Breast epithelium (tissue), 4 donors: ENCODE measurements around the gene GALNT7. TPM values are rescaled to one million over a fixed set of nuclear protein-coding genes. Genes with fewer than 3 reads are reported as not detected.

Source experiments
- DNase-seq, 2 donors: peaks; one replicate each; pipeline ENCODE4 v3.0.0-alpha.2; 2019; ENCODE audit warnings: low spot score in 2 of 2
- H3K27ac ChIP-seq, 2 donors: fragments of 200-600 bp; sonication (generic) in 1 of 2; one replicate each; pipeline ENCODE4 v1.5.1; 2016 to 2019; ENCODE audit warnings: mild to moderate bottlenecking in 1 of 2
- H3K27me3 ChIP-seq, 2 donors: fragments of 200-600 bp; sonication (generic) in 1 of 2; one replicate each; pipeline versions ENCODE4 v1.5.1 to v1.6.0; 2017 to 2019; ENCODE audit warnings: control low read depth in 1 of 2, mild to moderate bottlenecking in 1 of 2
- H3K36me3 ChIP-seq: fragments of 200-600 bp; one replicate; pipeline ENCODE4 v1.5.1; 2019
- H3K4me1 ChIP-seq, 2 donors: fragments of 200-600 bp; sonication (generic); one replicate each; pipeline ENCODE4 v1.5.1; 2016 to 2019; ENCODE audit warnings: control low read depth in 1 of 2
- H3K4me3 ChIP-seq, 3 donors: fragments of 200-600 bp; sonication (generic); 1 replicate in 2 of 3; 2 replicates in 1 of 3; pipeline ENCODE4 v1.5.1; 2016 to 2019; ENCODE audit warnings: mild to moderate bottlenecking in 3 of 3, moderate library complexity in 2 of 3
- H3K9me3 ChIP-seq, 2 donors: fragments of 200-600 bp; sonication (generic) in 1 of 2; one replicate each; pipeline ENCODE4 v1.5.1; 2016 to 2019; ENCODE audit warnings: control low read depth in 1 of 2
- CTCF ChIP-seq, 3 donors: fragments of 450-650 bp; IDR thresholded peaks; one replicate each; pipeline ENCODE4 v1.5.1; 2016 to 2017; ENCODE audit warnings: antibody characterized with exemption in 3 of 3, mild to moderate bottlenecking in 3 of 3, moderate library complexity in 3 of 3
- POLR2A ChIP-seq: fragments of 450-650 bp; IDR thresholded peaks from one replicate; pipeline ENCODE4 v1.6.1; 2016; ENCODE audit warnings: antibody characterized with exemption, mild to moderate bottlenecking, moderate library complexity
- POLR2AphosphoS5 ChIP-seq, 3 donors: sonication (generic); formaldehyde crosslinking; IDR thresholded peaks; one replicate each; pipeline ENCODE4 v1.6.1; 2017; ENCODE audit warnings: antibody characterized with exemption in 3 of 3
- intact Hi-C: fragments of 100-400 bp; cut with DNase I; formaldehyde crosslinking; loops from one replicate; pipeline ENCODE4 v1.15.1; 2023; ENCODE audit warnings: low total_unique reads
- total RNA-seq, 3 donors: library from RNA; depleted of rRNA; stranded (reverse); fragments of >200 nt; gene quantifications; one replicate each; pipeline ENCODE4 v1.1.0, GENCODE V29; 2016

Gene GALNT7
- total RNA-seq, 3 donors from 2014 or later, result 10.7 to 67.2 (median 52.2) TPM

GRCh38 chr4:173282626-173283025 is 114.0 kb downstream of the GALNT7 start:
- no peak for TF ChIP-seq CTCF (IDR thresholded peaks at IDR 0.05)
- no peak for TF ChIP-seq POLR2AphosphoS5 (IDR thresholded peaks at IDR 0.05)
- no peak for TF ChIP-seq POLR2A
- Histone ChIP-seq H3K27ac (no peak overlapping the region), H3K27me3 (no peaks in the 10 kb centered on the region), H3K4me3 (no peak overlapping the region), H3K36me3 (no peaks in the 10 kb centered on the region), H3K9me3 (peaks cover 11 to 45% of the 10 kb centered on the region in 2 donors), H3K4me1 (no peaks in the 10 kb centered on the region)
- intact Hi-C loops, result no loop called here
- no peak for DNase-seq

- Histone ChIP-seq H3K9me3 (peaks cover 11 to 47% of the 10 kb centered on the region in 2 donors), H3K27ac (no peak overlapping the region), H3K27me3 (no peaks in the 10 kb centered on the region), H3K4me1 (no peaks in the 10 kb centered on the region), H3K4me3 (no peak overlapping the region), H3K36me3 (no peaks in the 10 kb centered on the region)
- no peak for DNase-seq
- intact Hi-C loops, result no loop called here
- TF ChIP-seq POLR2A (no peak), CTCF (IDR thresholded peaks at IDR 0.05) (no peak), POLR2AphosphoS5 (IDR thresholded peaks at IDR 0.05) (no peak)
Measured at GRCh38 chr4:173284463-173284862, 115.9 kb downstream of the GALNT7 start.

- no peak overlapping the region for H3K27ac ChIP-seq
- H3K4me3 ChIP-seq, result no peak overlapping the region
- intact Hi-C loops, result no loop called here
- no peaks in the 10 kb centered on the region for H3K27me3 ChIP-seq
- H3K9me3 ChIP-seq, result peaks cover 6 to 47% of the 10 kb centered on the region in 2 donors
- H3K4me1 ChIP-seq, result no peaks in the 10 kb centered on the region
- H3K36me3 ChIP-seq, result no peaks in the 10 kb centered on the region
- TF ChIP-seq POLR2AphosphoS5 (IDR thresholded peaks at IDR 0.05) (no peak), CTCF (IDR thresholded peaks at IDR 0.05) (no peak), POLR2A (no peak)
- no peak for DNase-seq
Measured at GRCh38 chr4:173287486-173287885, 118.9 kb downstream of the GALNT7 start.

GRCh38 chr4:173288296-173288695 is 119.7 kb downstream of the GALNT7 start:
- peaks cover 6 to 43% of the 10 kb centered on the region in 2 donors for H3K9me3 ChIP-seq
- TF ChIP-seq CTCF (IDR thresholded peaks at IDR 0.05), result peak in 2 of 3 donors; percentile 9 to 13
- no peak for TF ChIP-seq POLR2AphosphoS5 (IDR thresholded peaks at IDR 0.05)
- H3K4me3 ChIP-seq, result no peak overlapping the region
- no peaks in the 10 kb centered on the region for H3K27me3 ChIP-seq
- intact Hi-C loops, result no loop called here
- peak in 1 of 2 donors; percentile 27 for DNase-seq
- no peaks in the 10 kb centered on the region for H3K36me3 ChIP-seq
- H3K27ac ChIP-seq, result no peak overlapping the region
- no peaks in the 10 kb centered on the region for H3K4me1 ChIP-seq

GRCh38 chr4:173288698-173289352 is 120.2 kb downstream of the GALNT7 start:
- H3K9me3 ChIP-seq, result peaks cover 6 to 38% of the 10 kb centered on the region in 2 donors
- H3K4me3 ChIP-seq, result peak overlapping the region in 2 of 3 donors; percentile 9 to 26
- intact Hi-C loops, result no loop called here
- no peaks in the 10 kb centered on the region for H3K4me1 ChIP-seq
- no peak for DNase-seq
- H3K27ac ChIP-seq, result no peak overlapping the region
- H3K27me3 ChIP-seq, result no peaks in the 10 kb centered on the region
- H3K36me3 ChIP-seq, result no peaks in the 10 kb centered on the region
- no peak for TF ChIP-seq POLR2A
- no peak for TF ChIP-seq POLR2AphosphoS5 (IDR thresholded peaks at IDR 0.05)
- no peak for TF ChIP-seq CTCF (IDR thresholded peaks at IDR 0.05)
